Right lobe of liver (tissue), 6 donors: ENCODE results near the gene SLC9A7. TPM values are rescaled to one million over a fixed set of nuclear protein-coding genes. Genes with fewer than 3 reads are reported as not detected.
A peak's percentile ranks its signal among the peaks of the same experiment; 100 is the strongest.

Experiments
- ATAC-seq, 4 donors: fragments of 200-7000 bp; cut with Tn5 transposase; one replicate each; pipeline ENCODE4 v1.9.1; 2020; ENCODE audit warnings: mild to moderate bottlenecking in 4 of 4, moderate library complexity in 4 of 4
- DNase-seq, 3 donors: peaks; one replicate each; pipeline ENCODE4 v3.0.0-alpha.2; 2020
- H3K27ac ChIP-seq, 3 donors: fragments of 200-600 bp; one replicate each; pipeline ENCODE4 v1.8.0; 2022
- H3K27me3 ChIP-seq, 2 donors: fragments of 200-600 bp; one replicate each; pipeline ENCODE4 v1.8.0; 2022
- H3K36me3 ChIP-seq, 4 donors: fragments of 200-600 bp; sonication (generic) in 1 of 4; one replicate each; pipeline versions ENCODE4 v1.5.1 to v1.8.0; 2017 to 2022; ENCODE audit warnings: control low read depth in 1 of 4
- H3K4me1 ChIP-seq, 4 donors: fragments of 200-600 bp; sonication (generic) in 1 of 4; one replicate each; pipeline versions ENCODE4 v1.5.1 to v1.8.0; 2017 to 2022; ENCODE audit warnings: control low read depth in 1 of 4
- H3K4me3 ChIP-seq, 3 donors: fragments of 200-600 bp; one replicate each; pipeline ENCODE4 v1.8.0; 2022
- H3K9me3 ChIP-seq, 4 donors: fragments of 200-600 bp; sonication (generic) in 1 of 4; one replicate each; pipeline versions ENCODE4 v1.5.1 to v1.8.0; 2017 to 2022; ENCODE audit warnings: control low read depth in 1 of 4
- CTCF ChIP-seq, 4 donors: fragments of 200-600 bp in 3 of 4; fragments of 450-650 bp in 1 of 4; IDR thresholded peaks; one replicate each; pipeline versions ENCODE4 v1.5.1 to v1.8.0; 2016 to 2022; ENCODE audit warnings: antibody characterized with exemption in 4 of 4, mild to moderate bottlenecking in 2 of 4
- POLR2A ChIP-seq: fragments of 450-650 bp; IDR thresholded peaks from one replicate; pipeline ENCODE4 v1.6.1; 2017; ENCODE audit warnings: antibody characterized with exemption, mild to moderate bottlenecking
- WGBS: methylation state at CpG from one replicate; pipeline ENCODE4 v1.1.6; 2018; ENCODE audit warnings: low coverage, low lambda C conversion rate; ENCODE audit not compliant: insufficient coverage; ENCODE audit errors: missing lambda C conversion rate; 5-methylcytosine and 5-hydroxymethylcytosine counted together
- intact Hi-C, 2 donors: fragments of 100-400 bp; cut with DNase I; formaldehyde crosslinking; loops; one replicate each; pipeline versions ENCODE4 v1.11.2 to v1.14.1; 2022
- total RNA-seq, 6 experiments: library from RNA; depleted of rRNA in 2 of 6; stranded (reverse); fragments of >200 nt in 2 of 6; fragmentation: NEBNext Ultra II Directional in 3 of 6; extraction: Animal tissue kit (Norgen Biotek cat#: 25700) in 3 of 6; gene quantifications; one replicate each; pipeline versions ENCODE4 v1.1.0 to v1.2.4, GENCODE V29; 2016 to 2023
- donor health status: DM: no; HTN: yes; CAD: no.
- donor health status: DM: no; HTN: no; CAD: no.
- donor health status: DM: no; HTN: no; CAD: no.
- donor health status: DM: no; HTN: yes; CAD: no.
- donor health status: DM: no; HTN: yes; CAD: no.

The SLC9A7 gene
- total RNA-seq, 6 experiments from 2014 or later, result 5.7 to 9.0 (median 6.4) TPM

GRCh38 chrX:46584736-46585135 is 174.2 kb downstream of the SLC9A7 start:
- 53% methylated on average over 2 of the region's 2 CpGs for WGBS
- Histone ChIP-seq H3K4me3 (no peak overlapping the region), H3K4me1 (peaks cover 0 to 16% (median 0%) of the 10 kb centered on the region in 4 donors), H3K27ac (no peak overlapping the region), H3K36me3 (no peaks in the 10 kb centered on the region), H3K27me3 (no peaks in the 10 kb centered on the region), H3K9me3 (no peaks in the 10 kb centered on the region)
- no peak for DNase-seq
- ATAC-seq, result no peak
- TF ChIP-seq POLR2A (no peak), CTCF (IDR thresholded peaks at IDR 0.05) (no peak)
- intact Hi-C loops, result no loop called here

- Histone ChIP-seq H3K27me3 (no peaks in the 10 kb centered on the region), H3K4me3 (no peak overlapping the region), H3K4me1 (peaks cover 0 to 2% (median 0%) of the 10 kb centered on the region in 4 donors), H3K36me3 (no peaks in the 10 kb centered on the region), H3K27ac (peak overlapping the region in 1 of 3 donors; percentile 10), H3K9me3 (no peaks in the 10 kb centered on the region)
- no peak for TF ChIP-seq CTCF (IDR thresholded peaks at IDR 0.05)
- no peak for TF ChIP-seq POLR2A
- intact Hi-C loops, result no loop called here
- DNase-seq (no peak), ATAC-seq (peak in 1 of 4 donors; percentile 24)
- WGBS, result 25% methylated on average over 1 of the region's 1 CpG
These were observed 176.0 kb downstream of the SLC9A7 start for GRCh38 chrX:46582966-46583365.

- Histone ChIP-seq H3K9me3 (no peaks in the 10 kb centered on the region), H3K27ac (peak overlapping the region in 1 of 3 donors; percentile 10), H3K4me3 (no peak overlapping the region), H3K27me3 (no peaks in the 10 kb centered on the region), H3K4me1 (no peaks in the 10 kb centered on the region), H3K36me3 (no peaks in the 10 kb centered on the region)
- no peak for ATAC-seq
- no peak for DNase-seq
- TF ChIP-seq CTCF (IDR thresholded peaks at IDR 0.05), result no peak
- no peak for TF ChIP-seq POLR2A
- intact Hi-C loops, result no loop called here
- 64% methylated on average over 3 of the region's 3 CpGs for WGBS
These were observed 176.6 kb downstream of the SLC9A7 start for GRCh38 chrX:46582325-46582724.

- Histone ChIP-seq H3K27ac (no peak overlapping the region), H3K9me3 (no peaks in the 10 kb centered on the region), H3K4me3 (no peak overlapping the region), H3K27me3 (no peaks in the 10 kb centered on the region), H3K36me3 (no peaks in the 10 kb centered on the region), H3K4me1 (peaks cover 0 to 1% (median 0%) of the 10 kb centered on the region in 4 donors)
- DNase-seq (no peak), ATAC-seq (no peak)
- TF ChIP-seq CTCF (IDR thresholded peaks at IDR 0.05), result no peak
- no peak for TF ChIP-seq POLR2A
- whole genome bisulfite sequencing, result 68% methylated on average over 5 of the region's 6 CpGs
- intact Hi-C loops, result no loop called here
These were observed 178.3 kb downstream of the SLC9A7 start for GRCh38 chrX:46580613-46581012.

GRCh38 chrX:46579250-46579649 is 179.7 kb downstream of the SLC9A7 start:
- H3K27ac ChIP-seq, result no peak overlapping the region
- no peaks in the 10 kb centered on the region for H3K36me3 ChIP-seq
- no peak overlapping the region for H3K4me3 ChIP-seq
- no peaks in the 10 kb centered on the region for H3K27me3 ChIP-seq
- ATAC-seq (no peak), DNase-seq (no peak)
- no peak for TF ChIP-seq CTCF (IDR thresholded peaks at IDR 0.05)
- TF ChIP-seq POLR2A, result no peak
- H3K9me3 ChIP-seq, result no peaks in the 10 kb centered on the region
- H3K4me1 ChIP-seq, result peaks cover 0 to 3% (median 0%) of the 10 kb centered on the region in 4 donors
- intact Hi-C loops, result no loop called here
- WGBS, result 50% methylated on average over 1 of the region's 1 CpG
